MCF 10A (cell line): ENCODE data around the gene GPR146. TPM values are rescaled to one million over a fixed set of nuclear protein-coding genes. Genes with fewer than 3 reads are reported as not detected.

ENCODE experiments used
- BruUV-seq: library from RNA; stranded (reverse); fragments of 400-500 nt; replicated peaks from 2 replicates; lab custom pipeline; 2021; lab: Mats Ljungman, UMichigan
- CTCF ChIA-PET: fragments of 300-600 bp; sonication (Branson Sonifier 250); formaldehyde crosslinking; extraction: SDS; loops from one replicate; lab custom pipeline; 2021; ENCODE audit warnings: antibody characterized with exemption, inconsistent platforms; lab: Yijun Ruan, JAX
- POLR2A ChIA-PET: fragments of 300-600, 350-650 bp; sonication (Branson Sonifier 250); formaldehyde crosslinking; extraction: SDS; loops from one replicate; lab custom pipeline; 2020; ENCODE audit warnings: antibody characterized with exemption, inconsistent platforms; lab: Yijun Ruan, JAX
- DNase-seq: peaks from one replicate; pipeline ENCODE4 v3.0.0-alpha.2; 2018; ENCODE audit not compliant: unreplicated experiment
- H3K27ac Mint-ChIP-seq: one replicate; pipeline ENCODE4 v1.8.0; 2022; ENCODE audit warnings: mild to moderate bottlenecking, low read depth, mixed read lengths; ENCODE audit not compliant: unreplicated experiment
- H3K27me3 Mint-ChIP-seq: one replicate; pipeline ENCODE4 v1.8.0; 2022; ENCODE audit warnings: mixed read lengths; ENCODE audit not compliant: insufficient read depth, unreplicated experiment
- H3K36me3 Mint-ChIP-seq: one replicate; pipeline ENCODE4 v1.8.0; 2022; ENCODE audit warnings: mild to moderate bottlenecking, moderate library complexity, mixed read lengths; ENCODE audit not compliant: insufficient read depth, unreplicated experiment
- H3K4me1 Mint-ChIP-seq: one replicate; pipeline ENCODE4 v1.8.0; 2022; ENCODE audit warnings: mixed read lengths; ENCODE audit not compliant: insufficient read depth, unreplicated experiment
- H3K4me3 Mint-ChIP-seq: one replicate; pipeline ENCODE4 v1.8.0; 2022; ENCODE audit warnings: mild to moderate bottlenecking, moderate library complexity, mixed read lengths; ENCODE audit not compliant: unreplicated experiment
- H3K9me3 Mint-ChIP-seq: one replicate; pipeline ENCODE4 v1.8.0; 2022; ENCODE audit warnings: mixed read lengths; ENCODE audit not compliant: unreplicated experiment
- intact Hi-C: fragments of 100-400 bp; cut with micrococcal nuclease; formaldehyde crosslinking; loops from 2 replicates; pipeline ENCODE4 v1.14.1; 2022
- total RNA-seq: library from RNA; stranded (reverse); gene quantifications from 2 replicates; pipeline ENCODE4 v1.2.3, GENCODE V29; 2022
- TF ChIP-seq, protein P1 (sequence below): fragments of 200-600 bp; IDR thresholded peaks from one replicate; pipeline ENCODE4 v1.8.0; 2022; ENCODE audit warnings: antibody characterized with exemption, mild to moderate bottlenecking; ENCODE audit not compliant: unreplicated experiment

GPR146 gene
- total RNA-seq, 1 experiment from 2014 or later, result not detected

DNA sequence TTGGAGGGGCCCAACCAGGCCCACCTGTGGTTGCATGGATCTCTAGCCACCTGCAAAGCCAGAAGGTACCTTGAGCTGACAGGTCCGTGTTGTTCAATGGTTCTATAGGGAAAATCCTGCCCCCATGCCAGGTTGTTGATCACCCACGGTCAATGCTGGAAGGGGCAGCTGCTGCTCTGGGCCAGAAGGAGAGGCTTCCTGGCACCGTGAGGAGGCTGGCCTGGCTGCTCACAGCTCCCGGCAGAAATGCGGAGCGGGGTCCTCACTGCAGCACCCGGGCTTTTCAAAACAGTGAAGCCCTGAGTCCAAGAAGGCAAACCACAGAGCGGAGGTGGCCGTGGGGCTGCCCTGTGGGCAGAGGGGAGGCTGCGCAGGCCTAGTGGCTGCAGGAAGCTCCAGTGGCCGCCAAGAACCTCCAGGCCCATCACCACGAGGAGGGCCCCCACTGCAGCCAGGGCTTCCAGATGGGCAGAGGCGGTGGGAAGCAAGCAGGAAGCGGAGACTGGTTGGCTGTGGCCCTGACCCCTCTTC, 25.0 kb upstream of the GPR146 start:
- no peak for DNase-seq
- Mint-ChIP-seq H3K9me3 (no peaks in the 10 kb centered on the region), H3K4me1 (no peaks in the 10 kb centered on the region), H3K27me3 (no peaks in the 10 kb centered on the region), H3K27ac (no peak overlapping the region), H3K36me3 (peaks cover 25% of the 10 kb centered on the region), H3K4me3 (no peak overlapping the region)
- no TSS peak for BruUV-seq
- CTCF ChIA-PET, result interaction anchor here (1.8 kb wide), 1 partner anchor 26 kb away, joined by 8 read pairs; no protein-coding TSS in a partner anchor
- intact Hi-C loops, result no loop called here
- POLR2A ChIA-PET, result interaction anchor here (1.1 kb wide), 1 partner anchor 10 kb away, joined by 4 read pairs; no protein-coding TSS in a partner anchor
- TF ChIP-seq, protein P1, sequence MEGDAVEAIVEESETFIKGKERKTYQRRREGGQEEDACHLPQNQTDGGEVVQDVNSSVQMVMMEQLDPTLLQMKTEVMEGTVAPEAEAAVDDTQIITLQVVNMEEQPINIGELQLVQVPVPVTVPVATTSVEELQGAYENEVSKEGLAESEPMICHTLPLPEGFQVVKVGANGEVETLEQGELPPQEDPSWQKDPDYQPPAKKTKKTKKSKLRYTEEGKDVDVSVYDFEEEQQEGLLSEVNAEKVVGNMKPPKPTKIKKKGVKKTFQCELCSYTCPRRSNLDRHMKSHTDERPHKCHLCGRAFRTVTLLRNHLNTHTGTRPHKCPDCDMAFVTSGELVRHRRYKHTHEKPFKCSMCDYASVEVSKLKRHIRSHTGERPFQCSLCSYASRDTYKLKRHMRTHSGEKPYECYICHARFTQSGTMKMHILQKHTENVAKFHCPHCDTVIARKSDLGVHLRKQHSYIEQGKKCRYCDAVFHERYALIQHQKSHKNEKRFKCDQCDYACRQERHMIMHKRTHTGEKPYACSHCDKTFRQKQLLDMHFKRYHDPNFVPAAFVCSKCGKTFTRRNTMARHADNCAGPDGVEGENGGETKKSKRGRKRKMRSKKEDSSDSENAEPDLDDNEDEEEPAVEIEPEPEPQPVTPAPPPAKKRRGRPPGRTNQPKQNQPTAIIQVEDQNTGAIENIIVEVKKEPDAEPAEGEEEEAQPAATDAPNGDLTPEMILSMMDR, result no peak

DNA sequence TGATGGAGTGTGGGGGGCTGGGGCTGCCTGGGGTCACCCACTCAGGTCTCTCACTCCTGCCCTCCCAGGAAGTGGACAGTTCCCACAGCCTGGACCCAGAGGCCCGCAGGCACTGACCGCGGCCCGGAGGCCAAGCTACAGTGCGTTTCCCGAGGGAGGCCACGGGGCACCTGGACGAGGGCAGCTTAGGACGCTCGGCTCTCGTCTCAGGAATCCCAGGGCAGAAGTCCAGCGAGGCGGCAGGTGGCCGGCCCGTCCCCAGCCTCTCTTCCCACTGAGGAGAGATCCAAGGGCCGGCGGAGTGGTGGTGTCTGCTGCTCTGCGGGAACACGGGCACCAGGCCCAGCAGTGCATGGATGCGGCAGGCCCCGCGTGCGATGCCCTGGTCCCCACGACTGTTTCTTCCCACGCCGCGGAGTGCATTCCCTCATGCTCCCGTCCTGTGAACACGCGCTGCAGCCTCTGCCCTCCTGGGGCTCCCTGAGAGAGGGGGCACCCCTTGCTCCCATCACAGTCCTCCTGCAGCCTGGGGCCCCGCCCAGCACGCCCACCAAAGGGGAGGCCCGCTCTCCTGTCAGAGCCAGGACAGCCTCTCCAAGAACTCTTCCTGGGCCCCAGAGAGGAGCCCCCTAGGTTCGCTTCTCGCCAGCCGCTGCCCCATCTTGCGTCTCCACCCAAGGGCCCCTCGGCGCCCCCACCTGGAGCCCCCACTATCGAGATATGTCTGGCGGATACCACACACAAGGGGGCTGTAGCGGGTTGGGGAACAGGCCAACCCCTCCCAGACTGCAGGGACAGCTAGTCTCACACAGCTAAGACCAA, 24.3 kb upstream of the GPR146 start:
- Mint-ChIP-seq H3K4me3 (no peak overlapping the region), H3K27ac (no peak overlapping the region), H3K4me1 (no peaks in the 10 kb centered on the region), H3K36me3 (peaks cover 29% of the 10 kb centered on the region), H3K27me3 (no peaks in the 10 kb centered on the region), H3K9me3 (no peaks in the 10 kb centered on the region)
- ChIA-PET CTCF (no interaction called here), POLR2A (no interaction called here)
- no TSS peak for BruUV-seq
- DNase-seq, result no peak
- TF ChIP-seq, protein P1, result no peak
- intact Hi-C loops, result no loop called here

DNA sequence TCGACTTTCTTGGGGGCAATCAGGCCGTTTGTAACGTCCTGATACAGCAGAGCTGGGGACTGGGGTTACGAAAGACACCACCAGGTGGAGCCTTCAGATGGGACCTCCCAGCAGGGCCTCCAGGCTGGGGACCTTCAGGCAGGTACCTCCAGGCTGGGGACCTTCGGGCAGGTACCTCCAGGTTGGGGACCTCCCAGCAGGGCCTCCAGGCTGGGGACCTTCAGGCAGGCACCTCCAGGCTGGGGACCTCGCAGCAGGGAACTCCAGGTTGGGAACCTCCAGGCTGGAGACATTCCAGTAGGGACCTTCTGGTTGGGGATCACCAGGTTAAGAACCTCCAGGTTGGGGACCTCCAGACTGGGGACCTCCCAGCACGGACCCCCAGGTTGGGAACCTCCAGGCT, 23.5 kb upstream of the GPR146 start:
- CTCF ChIA-PET, result interaction anchor here (1.2 kb wide), 1 partner anchor 28 kb away, joined by 7 read pairs; no protein-coding TSS in a partner anchor
- no peaks in the 10 kb centered on the region for H3K4me1 Mint-ChIP-seq
- no peak overlapping the region for H3K4me3 Mint-ChIP-seq
- no peak overlapping the region for H3K27ac Mint-ChIP-seq
- no TSS peak for BruUV-seq
- no peaks in the 10 kb centered on the region for H3K27me3 Mint-ChIP-seq
- H3K36me3 Mint-ChIP-seq, result peaks cover 29% of the 10 kb centered on the region
- DNase-seq, result no peak
- H3K9me3 Mint-ChIP-seq, result no peaks in the 10 kb centered on the region
- POLR2A ChIA-PET, result no interaction called here
- intact Hi-C loops, result no loop called here
- TF ChIP-seq, protein P1, result peak; percentile 13

DNA sequence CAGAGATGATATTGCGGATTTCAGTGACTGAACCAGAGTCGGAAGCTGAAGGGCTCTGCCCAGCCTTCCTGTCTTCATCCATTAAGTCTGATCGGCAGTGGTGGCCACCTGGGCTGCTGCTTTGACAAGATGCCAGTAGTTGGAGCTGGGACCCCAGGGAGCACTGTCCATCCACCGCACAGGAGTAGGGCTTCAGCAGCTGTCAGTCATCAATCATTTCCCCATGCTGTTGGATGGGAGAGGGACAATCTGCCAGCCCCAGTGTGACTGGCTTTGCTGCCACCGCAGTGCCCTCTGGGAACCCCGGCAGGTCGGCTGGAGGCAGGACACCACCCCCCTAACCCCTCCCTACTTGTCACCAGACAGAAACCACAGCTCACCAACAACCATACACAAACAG, 23.0 kb upstream of the GPR146 start:
- Mint-ChIP-seq H3K4me1 (peaks cover 5% of the 10 kb centered on the region), H3K27me3 (no peaks in the 10 kb centered on the region), H3K36me3 (peaks cover 33% of the 10 kb centered on the region), H3K9me3 (no peaks in the 10 kb centered on the region), H3K27ac (no peak overlapping the region), H3K4me3 (no peak overlapping the region)
- TF ChIP-seq, protein P1, result no peak
- POLR2A ChIA-PET, result no interaction called here
- BruUV-seq, result no TSS peak
- CTCF ChIA-PET, result interaction anchor here (0.6 to 1.6 kb wide), 3 partner anchors 28 to 65 kb away, joined by 3 to 8 read pairs (median 7); no protein-coding TSS in a partner anchor
- DNase-seq, result no peak
- intact Hi-C loops, result no loop called here
